Fibroblast of lung (primary cell): Measurements from ENCODE around the gene KIAA1328. TPM values are rescaled to one million over a fixed set of nuclear protein-coding genes. Genes with fewer than 3 reads are reported as not detected.
"Not testable (repeated sequence)": the region's sequence is repeated elsewhere in the genome, so short reads cannot be mapped to it uniquely, and the experiment has no call there.

ENCODE experiments used
- DNase-seq, 2 donors: peaks; one replicate each; pipeline versions ENCODE4 v3.0.0 to v3.0.0-alpha.2; 2010; ENCODE audit warnings: low read depth in 2 of 2
- H2AFZ ChIP-seq: 2 replicates; pipeline ENCODE4 v1.5.1; 2012; ENCODE audit warnings: low read length, control low read depth, inconsistent platforms
- H3K27ac ChIP-seq: 2 replicates; pipeline ENCODE4 v1.5.1; 2011; ENCODE audit warnings: low read length, control low read depth; ENCODE audit not compliant: insufficient read depth
- H3K27me3 ChIP-seq: 2 replicates; pipeline ENCODE4 v1.5.1; 2011; ENCODE audit warnings: mild to moderate bottlenecking, low read length; ENCODE audit not compliant: control insufficient read depth, insufficient read depth
- H3K36me3 ChIP-seq: 2 replicates; pipeline ENCODE4 v1.5.1; 2011; ENCODE audit warnings: low read length; ENCODE audit not compliant: control insufficient read depth, insufficient read depth
- H3K4me1 ChIP-seq: 2 replicates; pipeline ENCODE4 v1.5.1; 2011; ENCODE audit warnings: low read length; ENCODE audit not compliant: control insufficient read depth, insufficient read depth; ENCODE audit errors: extremely low read depth
- H3K4me2 ChIP-seq: 2 replicates; pipeline ENCODE4 v1.5.1; 2011; ENCODE audit warnings: low read length, control low read depth; ENCODE audit not compliant: insufficient read depth; ENCODE audit errors: extremely low read depth
- H3K4me3 ChIP-seq, 4 experiments: fragments of 200-600 bp in 1 of 4; sonication (generic) in 1 of 4; replicated peaks in 1 of 4; 2 replicates each; pipeline ENCODE4 v1.5.1; 2011 to 2016; ENCODE audit warnings: low read length in 4 of 4, low read depth in 3 of 4, mild to moderate bottlenecking in 3 of 4, control low read depth in 2 of 4, inconsistent platforms in 1 of 4, mixed read lengths in 1 of 4; ENCODE audit not compliant: insufficient read depth in 1 of 4; ENCODE audit errors: control extremely low read depth in 1 of 4
- H3K79me2 ChIP-seq: 2 replicates; pipeline ENCODE4 v1.5.1; 2012; ENCODE audit warnings: mild to moderate bottlenecking, low read length, inconsistent platforms; ENCODE audit not compliant: control insufficient read depth, insufficient read depth
- H3K9ac ChIP-seq: 2 replicates; pipeline ENCODE4 v1.5.1; 2011; ENCODE audit warnings: mild to moderate bottlenecking, low read length, control low read depth; ENCODE audit not compliant: insufficient read depth
- H3K9me3 ChIP-seq: 2 replicates; pipeline ENCODE4 v1.5.1; 2012; ENCODE audit warnings: low read depth, low read length; ENCODE audit not compliant: control insufficient read depth, insufficient read depth
- H4K20me1 ChIP-seq: 2 replicates; pipeline ENCODE4 v1.5.1; 2011; ENCODE audit warnings: low read length; ENCODE audit not compliant: control insufficient read depth, insufficient read depth; ENCODE audit errors: extremely low read depth
- EZH2 ChIP-seq: IDR thresholded peaks from 2 replicates; pipeline ENCODE4 v1.5.1; 2012; ENCODE audit warnings: low read length, control low read depth, mild to moderate bottlenecking; ENCODE audit errors: missing control alignments
- polyA plus RNA-seq, 2 donors: library from polyadenylated mRNA; depleted of rRNA in 1 of 2; stranded (reverse) in 1 of 2; unstranded in 1 of 2; fragments of >200 nt; gene quantifications; 2 replicates each; pipeline ENCODE4 v1.2.1, GENCODE V29; 2011 to 2012; ENCODE audit warnings: missing spikeins in 1 of 2
- total RNA-seq: library from RNA; depleted of rRNA; stranded (reverse); fragments of >200 nt; gene quantifications from 2 replicates; pipeline ENCODE4 v1.2.1, GENCODE V29; 2014
- TF ChIP-seq, protein P1 (sequence below), 2 donors: IDR thresholded peaks in 1 of 2; conservative IDR thresholded peaks in 1 of 2; 1 replicate in 1 of 2; 2 replicates in 1 of 2; pipeline ENCODE4 v1.5.1; 2011 to 2012; ENCODE audit warnings: low read length in 2 of 2, control low read depth in 1 of 2, inconsistent platforms in 1 of 2, low read depth in 1 of 2, mild to moderate bottlenecking in 1 of 2

KIAA1328 gene
- total and polyA plus RNA-seq, 2 donors (not counting 1 experiment from before 2014, with no cell fraction given): 4.3 to 4.5 TPM

DNA sequence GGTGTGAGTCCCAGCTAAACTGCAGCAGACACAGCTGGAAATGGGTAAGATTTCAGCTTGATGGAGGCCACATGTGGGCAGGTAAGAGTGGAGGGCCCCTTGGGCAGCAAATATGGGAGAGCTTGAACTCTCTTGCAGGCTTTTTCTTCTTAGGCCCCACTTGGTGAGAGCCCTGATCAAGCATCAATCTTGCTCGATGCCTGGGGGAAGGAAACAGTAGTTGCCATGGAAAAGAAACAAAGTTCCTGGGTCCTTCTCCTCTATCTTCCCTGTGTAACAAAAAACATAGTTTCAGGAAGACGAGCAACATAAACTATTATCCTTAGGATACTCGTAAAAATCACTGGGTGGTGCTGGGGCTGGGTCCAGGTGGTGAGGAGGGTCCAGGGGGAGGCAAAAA lies 42.9 kb downstream of the KIAA1328 start:
- TF ChIP-seq, protein P1, sequence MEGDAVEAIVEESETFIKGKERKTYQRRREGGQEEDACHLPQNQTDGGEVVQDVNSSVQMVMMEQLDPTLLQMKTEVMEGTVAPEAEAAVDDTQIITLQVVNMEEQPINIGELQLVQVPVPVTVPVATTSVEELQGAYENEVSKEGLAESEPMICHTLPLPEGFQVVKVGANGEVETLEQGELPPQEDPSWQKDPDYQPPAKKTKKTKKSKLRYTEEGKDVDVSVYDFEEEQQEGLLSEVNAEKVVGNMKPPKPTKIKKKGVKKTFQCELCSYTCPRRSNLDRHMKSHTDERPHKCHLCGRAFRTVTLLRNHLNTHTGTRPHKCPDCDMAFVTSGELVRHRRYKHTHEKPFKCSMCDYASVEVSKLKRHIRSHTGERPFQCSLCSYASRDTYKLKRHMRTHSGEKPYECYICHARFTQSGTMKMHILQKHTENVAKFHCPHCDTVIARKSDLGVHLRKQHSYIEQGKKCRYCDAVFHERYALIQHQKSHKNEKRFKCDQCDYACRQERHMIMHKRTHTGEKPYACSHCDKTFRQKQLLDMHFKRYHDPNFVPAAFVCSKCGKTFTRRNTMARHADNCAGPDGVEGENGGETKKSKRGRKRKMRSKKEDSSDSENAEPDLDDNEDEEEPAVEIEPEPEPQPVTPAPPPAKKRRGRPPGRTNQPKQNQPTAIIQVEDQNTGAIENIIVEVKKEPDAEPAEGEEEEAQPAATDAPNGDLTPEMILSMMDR (conservative IDR thresholded peaks at IDR 0.05 in 1 of 2, IDR thresholded peaks at IDR 0.05 in 1 of 2; ENCODE audit: low read depth in 1 of 2, low read length in 2 of 2): no peak
- no peak for DNase-seq
- Histone ChIP-seq H3K9me3 (no peaks in the 10 kb centered on the region), H3K4me2 (no peak overlapping the region), H3K4me1 (no peaks in the 10 kb centered on the region), H3K9ac (no peak overlapping the region), H2AFZ (no peak overlapping the region), H3K27ac (no peak overlapping the region), H3K36me3 (no peaks in the 10 kb centered on the region), H3K27me3 (no peaks in the 10 kb centered on the region), H3K4me3 (no peak overlapping the region), H3K79me2 (no peaks in the 10 kb centered on the region), H4K20me1 (no peaks in the 10 kb centered on the region)

DNA sequence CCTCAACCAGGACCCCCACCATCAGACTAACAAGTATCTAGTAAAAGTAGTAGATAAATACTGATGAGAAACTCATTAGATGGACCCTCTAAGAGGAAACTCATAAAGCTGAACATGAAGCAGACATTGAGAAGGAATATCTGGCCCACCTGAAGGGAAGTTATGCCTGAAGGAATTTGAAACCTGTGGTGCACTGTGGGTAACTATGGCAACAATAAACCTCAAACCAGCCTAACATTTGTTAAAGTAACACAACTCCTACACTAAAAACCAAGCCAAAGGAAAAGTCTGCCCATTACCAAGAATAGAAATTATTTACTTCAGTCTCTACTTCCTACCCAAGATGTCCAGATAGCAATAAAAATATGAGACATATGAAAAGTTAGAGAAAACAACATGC lies 43.4 kb downstream of the KIAA1328 start:
- Histone ChIP-seq H3K36me3 (no peaks in the 10 kb centered on the region), H3K4me3 (no peak overlapping the region), H3K9me3 (no peaks in the 10 kb centered on the region), H3K4me2 (no peak overlapping the region), H3K27me3 (no peaks in the 10 kb centered on the region), H2AFZ (no peak overlapping the region), H3K27ac (no peak overlapping the region), H3K9ac (no peak overlapping the region), H3K79me2 (no peaks in the 10 kb centered on the region), H4K20me1 (no peaks in the 10 kb centered on the region), H3K4me1 (no peaks in the 10 kb centered on the region)
- DNase-seq: peak in 1 of 2 donors; percentile 58
- TF ChIP-seq EZH2: no peak
- TF ChIP-seq, protein P1 (conservative IDR thresholded peaks at IDR 0.05 in 1 of 2, IDR thresholded peaks at IDR 0.05 in 1 of 2; ENCODE audit: low read depth in 1 of 2, low read length in 2 of 2): no peak

DNA sequence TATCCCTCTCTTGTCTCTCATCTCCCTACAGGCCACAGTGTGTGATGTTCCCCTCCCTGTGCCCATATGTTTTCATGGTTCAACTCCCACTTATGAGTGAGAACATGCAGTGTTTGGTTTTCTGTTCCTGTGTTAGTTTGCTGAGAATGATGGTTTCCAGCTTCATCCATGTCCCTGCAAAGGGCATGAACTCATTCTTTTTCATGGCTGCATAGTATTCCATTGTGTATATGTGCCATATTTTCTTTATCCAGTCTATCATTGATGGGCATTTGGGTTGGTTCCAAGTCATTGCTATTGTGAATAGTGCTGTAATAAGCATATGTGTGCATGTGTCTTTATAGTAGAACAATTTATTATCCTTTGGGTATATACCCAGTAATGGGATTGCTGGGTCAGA lies 44.9 kb downstream of the KIAA1328 start:
- not testable (repeated sequence) for H2AFZ ChIP-seq, H3K9me3 ChIP-seq, H3K9ac ChIP-seq

DNA sequence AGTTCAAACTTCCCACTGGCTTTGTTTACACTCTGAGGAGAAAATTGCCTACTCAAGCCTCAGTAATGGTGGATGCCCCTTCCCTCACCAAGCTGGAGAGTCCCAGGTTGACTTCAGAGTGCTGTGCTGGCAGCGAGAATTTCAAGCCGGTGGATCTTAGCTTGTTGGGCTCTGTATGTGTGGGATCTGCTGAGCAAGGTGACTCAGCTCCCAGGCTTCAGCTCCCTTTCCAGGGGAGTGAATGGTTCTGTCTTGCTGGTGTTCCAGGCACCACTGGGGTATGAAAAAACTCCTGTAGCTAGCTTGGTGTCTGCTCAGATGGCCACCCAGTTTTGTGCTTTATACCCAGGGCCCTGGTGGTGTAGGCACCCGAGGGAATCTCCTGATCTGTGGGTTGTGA lies 50.9 kb downstream of the KIAA1328 start:
- not testable (repeated sequence) for H3K4me2 ChIP-seq, H4K20me1 ChIP-seq, H3K4me1 ChIP-seq, H3K27me3 ChIP-seq, H3K79me2 ChIP-seq, H3K27ac ChIP-seq, H3K9me3 ChIP-seq, H3K9ac ChIP-seq, H2AFZ ChIP-seq, H3K36me3 ChIP-seq, H3K4me3 ChIP-seq
- DNase-seq: peak in 1 of 2 donors; percentile 14

More for the DNA sequence above, 44.9 kb downstream of the KIAA1328 start:
- H4K20me1 ChIP-seq, H3K79me2 ChIP-seq, H3K4me3 ChIP-seq, H3K27ac ChIP-seq, H3K4me1 ChIP-seq, H3K4me2 ChIP-seq, DNase-seq, H3K36me3 ChIP-seq, H3K27me3 ChIP-seq: not testable (repeated sequence)
